Measurements from ENCODE around the gene OR7G2.
A peak's percentile ranks its signal among the peaks of the same experiment; 100 is the strongest.

OR7G2 gene

DNA sequence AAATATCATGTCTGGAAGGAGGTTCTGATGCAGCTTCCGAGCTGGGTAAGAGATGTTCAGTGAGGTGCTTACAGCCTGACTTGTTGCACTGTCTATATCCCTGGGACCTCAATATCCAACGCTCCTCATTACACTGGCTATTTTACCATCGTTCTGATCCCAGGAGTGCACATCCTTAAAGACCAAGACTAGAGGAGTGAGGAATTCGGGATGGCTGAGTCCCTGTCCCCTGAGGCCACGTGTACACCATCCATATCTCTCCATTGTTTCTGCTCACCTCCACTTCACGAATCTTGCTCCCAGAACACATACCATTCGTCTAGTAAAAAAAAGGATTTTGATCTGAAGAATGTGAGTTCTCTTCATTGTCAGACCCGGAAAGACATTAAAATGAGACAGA, at the start of gene OR7G2:
Gene OR7G2 (minus strand): TSS at position 101 of the 400 bp plus-strand sequence. CDS start 4,232 bp downstream, outside the sequence.
- no peak for DNase-seq (ENCODE audit: low read depth in 2 of 2)

DNA sequence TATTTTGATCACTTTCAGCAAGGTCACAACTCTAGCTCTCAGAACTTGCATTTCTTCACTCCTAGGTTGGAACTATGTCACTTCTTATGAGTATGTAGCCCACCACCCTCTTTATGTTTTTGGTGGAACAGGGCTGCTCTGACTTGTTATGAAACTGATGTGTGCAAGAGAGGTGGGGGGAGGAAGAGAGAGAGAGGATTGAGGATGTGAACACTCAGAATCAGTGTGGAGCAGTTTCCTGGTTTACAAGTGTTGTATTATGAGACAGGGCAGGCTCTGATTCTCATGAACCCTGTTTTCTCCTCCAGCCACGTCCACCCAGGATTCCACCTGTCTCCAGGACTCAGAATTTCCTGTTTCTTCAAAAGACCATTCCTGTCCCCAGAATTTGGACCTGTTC, 49.0 kb upstream of the OR7G2 start:
- no peak for DNase-seq (ENCODE audit: low read depth in 2 of 2)

DNA sequence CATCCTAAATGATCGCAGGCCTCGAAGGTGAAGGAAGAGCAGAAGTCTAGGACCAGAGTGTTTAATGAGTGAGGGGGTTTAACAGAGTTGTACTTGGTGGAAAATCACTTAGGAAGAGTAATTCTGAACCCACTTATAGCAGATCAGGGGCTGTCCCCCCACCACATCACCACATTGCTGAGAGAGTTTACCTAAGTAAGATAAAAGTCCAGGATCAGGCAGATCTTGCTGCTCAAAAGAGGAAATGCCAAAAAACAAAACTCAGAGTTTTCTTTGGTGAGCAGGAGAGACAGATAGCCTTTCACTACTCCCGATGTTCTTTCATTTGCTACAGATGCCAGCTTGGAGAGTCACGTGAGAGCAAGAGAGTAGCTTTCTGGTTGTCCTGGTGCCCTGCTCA, 48.3 kb upstream of the OR7G2 start:
- no peak for DNase-seq (ENCODE audit: low read depth in 2 of 2)

DNA sequence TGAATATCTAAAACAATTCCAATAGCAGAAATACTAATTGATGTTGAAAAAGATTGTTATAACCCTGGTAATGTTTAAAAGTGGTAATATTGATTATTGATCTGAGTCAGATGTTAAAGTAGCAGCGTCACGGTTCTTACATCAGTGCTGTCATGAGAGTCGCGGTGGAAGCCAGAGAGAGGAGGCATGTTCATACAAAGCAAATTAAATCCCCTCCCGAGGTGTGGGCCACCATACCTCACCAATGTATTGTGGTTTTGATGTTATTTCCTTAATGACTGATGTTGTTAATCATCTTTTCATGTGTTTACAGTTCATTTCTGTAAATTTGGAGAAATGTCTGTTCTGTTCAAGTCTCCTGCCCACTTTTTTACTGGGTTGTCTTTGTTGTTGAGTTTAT, 44.1 kb upstream of the OR7G2 start:
- no peak for DNase-seq (ENCODE audit: low read depth in 2 of 2)

DNA sequence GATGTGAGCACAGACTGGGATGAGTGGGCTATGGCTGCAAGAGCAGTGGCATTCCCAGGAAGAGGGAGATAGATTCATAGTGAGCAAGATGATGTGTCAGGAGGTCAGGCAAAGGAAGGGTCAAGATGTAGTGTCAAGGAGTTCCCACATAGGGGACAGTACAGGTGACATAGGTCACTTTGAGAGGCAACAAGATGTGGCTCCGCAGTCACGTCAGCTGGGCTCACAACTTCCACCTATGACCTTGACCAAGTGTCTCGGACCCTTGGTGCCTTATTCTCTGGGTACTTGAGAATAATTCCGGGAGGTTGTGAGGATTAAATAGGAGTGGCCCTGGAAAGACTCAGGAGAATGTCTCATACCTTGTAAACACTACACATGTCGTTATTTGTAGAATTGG, 43.4 kb upstream of the OR7G2 start:
- DNase-seq (ENCODE audit: low read depth in 2 of 2), result no peak

DNA sequence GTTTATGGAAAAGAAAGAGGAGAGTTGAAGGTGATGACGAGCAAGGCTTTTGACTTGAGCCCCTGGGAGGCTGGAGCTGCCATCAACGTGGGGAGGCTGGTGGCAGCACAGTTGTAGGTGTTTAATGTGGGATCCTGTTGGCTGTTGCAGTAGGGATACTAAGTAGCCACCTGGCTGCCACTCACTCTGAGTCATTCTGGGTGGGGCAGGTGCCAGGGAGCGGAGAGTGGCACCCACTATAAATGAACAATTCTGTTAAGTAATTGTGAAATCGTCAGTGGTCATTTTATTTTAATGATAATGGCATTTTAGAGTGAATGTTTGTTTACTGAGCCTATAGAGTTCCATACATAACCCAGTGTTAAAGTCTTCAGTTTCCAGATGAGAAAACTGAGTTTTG, 42.7 kb upstream of the OR7G2 start:
- no peak for DNase-seq (ENCODE audit: low read depth in 2 of 2)

DNA sequence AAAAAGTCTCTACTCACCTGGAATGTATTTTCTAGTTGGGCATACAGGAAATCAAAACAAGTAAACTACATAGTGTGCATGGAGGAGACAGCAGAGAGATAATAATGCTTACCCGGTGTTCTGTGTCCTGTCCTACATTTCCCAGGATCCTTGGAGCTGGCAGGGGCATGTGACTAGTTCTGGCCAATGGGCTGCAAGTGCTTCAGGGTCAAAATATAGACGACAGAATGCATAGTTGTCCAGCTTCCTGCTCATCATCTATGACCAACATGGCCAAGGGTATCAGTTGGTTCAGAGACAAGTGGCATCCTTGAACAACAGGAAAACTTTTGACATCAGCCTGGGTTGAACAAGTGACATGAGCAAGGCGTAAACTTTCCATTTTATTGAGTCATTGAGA, 41.4 kb upstream of the OR7G2 start:
- DNase-seq (ENCODE audit: low read depth in 2 of 2), result no peak

DNA sequence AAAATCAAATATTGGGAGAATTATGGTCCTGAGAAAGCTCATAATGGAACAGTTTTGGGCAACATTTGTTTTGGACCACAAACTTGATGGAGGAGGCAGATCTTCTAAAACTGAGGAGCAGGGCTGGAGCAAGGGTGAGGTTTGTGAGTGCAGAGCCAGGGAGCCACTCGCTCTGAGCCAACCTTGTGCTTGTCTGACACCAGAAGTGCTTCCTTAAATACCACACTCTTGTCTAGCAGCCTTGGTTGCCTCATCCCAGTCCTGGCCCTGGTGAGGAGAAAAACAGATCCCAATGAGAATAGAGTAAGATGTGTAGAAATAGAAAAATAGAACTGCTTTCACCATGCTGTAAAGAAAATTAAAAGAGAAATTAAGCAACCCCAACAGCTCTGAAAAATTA, 39.6 kb upstream of the OR7G2 start:
- DNase-seq (ENCODE audit: low read depth in 2 of 2), result no peak

DNA sequence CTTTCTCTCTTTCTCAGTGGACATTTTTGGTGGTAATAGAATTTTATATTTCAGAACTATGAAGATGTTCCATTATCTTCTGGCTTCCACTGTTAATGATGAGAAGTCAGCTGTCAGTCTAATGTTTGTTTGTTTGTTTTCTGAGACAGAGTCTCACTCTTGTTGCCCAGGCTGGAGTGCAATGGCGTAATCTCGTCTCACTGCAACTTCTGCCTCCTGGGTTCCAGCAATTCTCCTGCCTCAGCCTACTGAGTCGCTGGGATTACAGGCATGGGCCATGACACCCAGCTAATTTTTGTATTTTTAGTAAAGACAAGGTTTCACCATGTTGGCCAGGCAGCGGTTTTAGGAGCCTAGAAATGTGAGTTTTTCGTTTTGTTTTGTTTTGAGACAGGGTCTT, 37.6 kb upstream of the OR7G2 start:
- DNase-seq (ENCODE audit: low read depth in 2 of 2), result no peak

DNA sequence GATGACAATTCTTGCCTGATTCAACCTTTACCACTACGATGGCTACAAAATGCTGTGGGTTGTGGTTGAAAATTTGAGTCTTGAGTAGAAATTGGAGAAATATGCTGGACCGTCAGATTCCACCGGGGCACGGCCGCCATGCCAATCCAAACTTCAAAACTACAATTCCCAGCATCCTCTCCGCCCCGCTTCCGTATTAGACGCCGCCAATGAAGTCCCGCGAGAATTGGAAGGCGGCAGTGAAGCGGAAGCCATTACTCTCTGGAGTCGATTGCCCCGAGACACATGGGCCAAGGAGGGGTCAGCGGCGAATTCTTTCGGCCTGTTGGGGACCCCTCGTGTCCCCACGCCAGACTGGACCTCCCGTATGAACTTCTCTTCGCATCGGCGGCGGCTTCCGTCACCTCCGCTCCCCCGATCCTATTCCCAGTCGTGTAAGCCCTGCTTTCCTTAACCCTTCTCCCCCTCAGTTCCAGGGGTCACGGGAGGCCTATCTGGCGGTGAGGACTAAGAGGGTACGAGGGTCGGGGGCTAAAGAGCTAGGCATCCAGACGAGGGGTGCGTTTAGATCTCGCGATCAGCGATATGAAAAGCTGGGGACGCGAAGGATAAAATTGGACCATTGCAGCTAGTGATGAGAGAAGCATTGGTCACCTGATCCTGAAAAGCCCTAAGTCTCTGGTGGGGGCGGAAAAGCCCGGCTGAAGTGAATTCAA, 33.0 kb upstream of the OR7G2 start, which contains the start of gene ZNF317:
Gene ZNF317 (plus strand): TSS at position 239 of the 716 bp plus-strand sequence. CDS start 15,620 bp downstream, outside the sequence.
- peak; percentile 77 to 83 for DNase-seq (ENCODE audit: low read depth in 2 of 2)

DNA sequence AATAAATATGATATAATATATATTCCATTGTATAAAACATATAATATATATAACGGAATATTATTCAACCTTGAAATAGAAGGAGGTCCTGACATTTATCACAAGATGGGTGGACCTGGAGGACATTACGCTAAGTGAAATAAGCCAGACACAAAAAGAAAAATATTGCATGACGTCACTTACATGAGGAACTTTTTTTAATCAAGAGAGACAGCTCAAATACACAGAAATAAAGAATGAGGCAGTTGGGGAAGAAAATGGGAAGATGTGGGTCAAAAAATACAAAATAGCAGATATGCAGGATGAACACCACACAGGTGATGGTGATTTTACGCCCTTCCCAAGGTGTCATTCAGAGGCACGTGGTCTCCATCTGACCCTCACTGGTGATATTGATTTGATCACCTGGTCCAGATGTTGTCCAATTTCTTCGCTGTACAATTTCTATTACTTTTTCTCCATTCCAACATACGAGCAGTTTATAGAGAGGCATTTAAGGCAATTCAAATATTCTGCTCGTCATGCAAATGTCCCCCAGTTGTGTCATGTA, 32.4 kb upstream of the OR7G2 start:
- no peak for DNase-seq (ENCODE audit: low read depth in 2 of 2)

DNA sequence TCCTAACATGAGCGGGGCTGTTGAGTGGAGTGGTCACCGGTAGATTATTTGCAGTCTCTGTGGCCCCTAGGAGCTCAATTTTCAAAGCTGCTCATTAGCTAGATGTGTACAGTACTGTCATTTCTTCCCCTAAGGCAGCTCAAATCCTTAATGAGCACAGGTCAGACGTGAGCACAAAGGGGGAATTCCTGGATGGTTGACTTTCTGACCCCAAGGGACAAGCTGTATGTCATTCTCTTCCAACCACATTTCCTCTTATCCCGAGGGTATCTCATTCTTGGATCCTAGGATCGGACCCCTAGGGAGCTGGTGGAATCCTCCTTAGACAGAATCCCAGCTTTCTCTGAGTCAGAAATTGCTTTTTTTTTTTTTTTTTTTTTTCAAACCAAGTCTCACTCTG, 25.1 kb upstream of the OR7G2 start:
- no peak for DNase-seq (ENCODE audit: low read depth in 2 of 2)

DNA sequence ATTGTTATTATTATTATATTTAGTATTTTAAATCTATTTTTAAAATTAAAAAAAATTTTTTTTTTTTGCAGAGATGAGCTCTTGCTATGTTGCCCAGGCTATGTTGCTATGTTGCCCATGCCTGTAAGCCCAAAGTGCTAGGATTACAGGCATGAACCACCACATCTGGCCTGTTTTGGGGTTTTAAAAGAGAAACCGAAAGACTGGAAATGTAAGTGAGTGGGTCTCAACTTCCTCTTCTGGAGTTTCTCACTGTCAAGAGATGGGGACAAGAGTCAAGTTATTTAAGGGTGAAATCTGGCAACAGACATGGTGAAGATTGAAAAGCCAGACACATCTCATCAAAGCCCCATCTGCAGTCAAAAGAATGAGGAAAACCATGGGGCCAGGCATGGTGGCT, 23.7 kb upstream of the OR7G2 start:
- DNase-seq (ENCODE audit: low read depth in 2 of 2), result no peak

DNA sequence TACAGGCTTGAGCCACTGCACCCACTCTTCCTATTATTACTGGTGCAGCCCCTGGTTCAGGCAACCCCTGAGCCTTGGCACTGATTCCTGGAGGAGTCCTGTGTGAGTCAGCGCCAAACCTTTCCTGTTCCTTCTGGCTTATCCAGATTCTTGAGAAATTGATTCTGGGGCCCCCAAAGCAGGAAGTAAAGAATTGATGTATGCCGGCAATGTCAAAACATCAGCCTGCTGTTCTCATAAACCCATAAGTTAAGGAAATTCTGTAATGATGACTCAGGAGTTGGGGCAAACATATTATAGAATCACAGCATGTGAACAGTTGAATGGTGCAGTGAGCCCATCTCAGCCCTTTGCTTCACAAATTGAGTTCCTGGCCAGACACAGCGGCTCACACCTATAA, 20.9 kb upstream of the OR7G2 start:
- no peak for DNase-seq (ENCODE audit: low read depth in 2 of 2)

DNA sequence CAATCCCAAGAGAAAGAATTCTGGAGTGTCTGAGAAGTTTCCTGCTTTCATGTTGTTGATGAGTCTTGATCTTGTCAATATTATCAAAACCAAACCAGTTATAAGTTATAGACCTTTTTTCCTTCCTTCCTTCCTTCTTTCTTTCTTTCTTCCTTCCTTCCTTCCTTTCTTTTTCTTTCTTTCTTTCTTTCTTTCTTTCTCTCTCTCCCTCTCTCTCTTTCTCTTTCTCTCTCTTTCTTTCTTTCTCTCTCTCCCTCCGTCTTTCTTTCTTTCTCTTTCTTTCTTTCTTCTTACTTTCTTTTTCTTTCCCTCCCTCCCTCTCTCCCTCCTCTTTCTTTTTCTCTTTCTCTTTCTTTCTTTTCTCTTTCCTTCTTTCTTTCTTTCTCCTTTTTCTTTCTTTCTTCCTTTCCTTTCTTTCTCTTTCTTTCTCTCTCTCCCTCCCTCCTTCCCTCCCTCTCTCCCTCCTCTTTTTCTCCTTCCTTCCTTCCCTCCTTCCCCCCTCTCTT, 19.7 kb upstream of the OR7G2 start, which contains the start of gene OR7G3:
Gene OR7G3 (minus strand): TSS at position 51 of the 506 bp plus-strand sequence. CDS start 0 bp downstream, at position 51.
- no peak for DNase-seq (ENCODE audit: low read depth in 2 of 2)

DNA sequence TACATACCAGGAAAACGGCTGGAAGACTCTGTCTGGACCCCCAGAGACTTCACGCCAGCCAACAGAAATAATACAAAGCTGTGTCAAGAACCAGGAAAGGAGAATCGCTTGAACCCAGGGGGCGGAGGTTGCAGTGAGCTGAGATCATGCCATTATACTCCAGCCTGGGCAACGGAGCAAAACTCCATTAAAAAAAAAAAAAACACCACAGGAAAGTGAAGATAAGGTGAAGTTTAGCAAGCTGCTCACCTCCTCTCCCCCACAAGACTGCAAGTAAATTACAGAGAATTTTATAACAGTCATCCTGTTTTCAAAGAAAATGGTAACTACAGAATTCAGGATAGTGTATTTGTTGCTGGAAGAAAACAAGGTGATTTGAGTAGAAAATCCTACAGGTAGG, 9.3 kb upstream of the OR7G2 start:
- DNase-seq (ENCODE audit: low read depth in 2 of 2), result no peak

DNA sequence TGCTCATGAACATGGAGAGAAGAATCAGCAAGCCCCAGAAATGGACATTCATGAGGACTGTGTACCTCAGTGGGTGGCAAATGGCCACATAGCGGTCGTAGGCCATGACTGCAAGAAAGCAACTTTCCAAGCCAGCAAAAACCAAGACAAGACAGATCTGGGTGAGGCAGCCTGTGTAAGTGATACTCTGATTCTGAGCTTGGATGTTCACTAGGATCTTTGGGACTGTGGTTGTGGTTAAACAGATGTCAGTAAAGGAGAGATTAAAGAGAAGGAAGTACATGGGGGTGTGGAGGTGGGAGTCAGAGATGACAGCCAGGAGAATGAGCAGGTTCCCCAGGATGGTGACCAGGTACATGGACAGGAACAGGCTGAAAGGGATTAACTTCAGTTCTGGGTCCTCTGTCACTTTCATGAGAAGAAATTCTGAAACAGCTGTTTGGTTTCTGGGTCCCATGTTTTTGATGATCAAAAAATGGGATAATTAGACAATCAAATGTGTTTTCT, 8.1 kb upstream of the OR7G2 start, which contains the start of gene OR7G1:
Gene OR7G1 (minus strand): TSS at position 457 of the 507 bp plus-strand sequence. CDS start 0 bp downstream, at position 457.
- no peak for DNase-seq (ENCODE audit: low read depth in 2 of 2)

DNA sequence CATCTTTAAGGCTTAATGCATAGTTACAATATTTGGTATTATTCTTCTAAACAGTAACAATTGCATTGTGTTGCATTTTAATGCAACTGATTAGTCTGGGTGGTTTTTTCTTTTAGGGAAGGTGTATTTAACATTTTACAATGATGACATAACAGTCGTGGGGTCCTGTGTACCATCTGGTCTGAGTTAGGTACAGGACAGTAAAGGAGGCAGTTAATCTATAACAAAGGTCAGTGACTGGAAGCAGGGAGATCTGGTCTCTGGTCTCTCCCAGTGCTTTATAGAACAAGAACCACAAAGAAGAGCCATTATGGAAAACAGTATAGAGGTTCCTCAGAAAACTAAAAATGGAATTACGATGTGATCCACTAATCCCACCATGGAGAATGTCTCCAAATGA, 2.7 kb upstream of the OR7G2 start:
- no peak for DNase-seq (ENCODE audit: low read depth in 2 of 2)

DNA sequence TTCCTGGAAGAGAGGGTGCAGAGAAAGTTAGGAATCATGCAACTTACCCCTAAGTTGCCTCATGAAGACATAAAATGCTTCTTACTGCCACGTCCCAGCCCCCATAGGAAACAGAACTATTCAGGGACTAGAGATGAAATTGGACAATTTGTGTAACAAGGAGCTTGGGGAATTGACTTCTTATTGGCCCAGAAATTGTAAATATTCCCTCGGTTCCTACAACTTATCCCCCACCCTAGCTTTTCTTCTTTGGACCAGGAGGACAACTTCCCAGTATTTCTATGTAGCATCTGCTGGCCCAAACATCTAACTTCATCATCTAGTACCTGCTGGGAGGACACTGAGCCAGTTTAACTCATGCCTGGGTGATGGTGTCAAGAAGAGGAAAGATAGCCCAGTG, 20.5 kb downstream of the OR7G2 start, which contains the start of gene OR1M1:
Gene OR1M1 (plus strand): TSS at position 301 of the 400 bp plus-strand sequence. CDS start 6,184 bp downstream, outside the sequence.
- DNase-seq (ENCODE audit: low read depth in 2 of 2), result no peak

DNA sequence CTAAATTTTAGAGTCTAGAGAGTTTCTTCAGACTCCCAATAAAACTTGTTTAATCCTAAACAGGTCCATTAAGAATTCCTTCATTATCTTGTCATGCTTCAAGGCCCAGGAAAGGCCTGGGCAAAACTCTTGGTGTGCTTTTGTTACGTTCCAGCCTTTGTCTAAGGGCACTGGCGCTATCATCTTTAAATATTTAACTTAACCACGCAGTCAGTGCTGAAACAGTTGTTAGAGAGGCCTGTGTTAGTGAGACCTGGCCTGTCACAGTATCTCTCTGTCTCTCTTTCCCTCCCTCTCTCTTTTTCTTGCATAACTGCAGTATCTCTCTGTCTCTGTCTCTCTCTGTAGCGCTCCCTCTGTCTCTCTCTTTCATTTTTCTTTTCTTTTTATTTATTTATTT, 28.6 kb downstream of the OR7G2 start:
- DNase-seq (ENCODE audit: low read depth in 2 of 2), result no peak

DNA sequence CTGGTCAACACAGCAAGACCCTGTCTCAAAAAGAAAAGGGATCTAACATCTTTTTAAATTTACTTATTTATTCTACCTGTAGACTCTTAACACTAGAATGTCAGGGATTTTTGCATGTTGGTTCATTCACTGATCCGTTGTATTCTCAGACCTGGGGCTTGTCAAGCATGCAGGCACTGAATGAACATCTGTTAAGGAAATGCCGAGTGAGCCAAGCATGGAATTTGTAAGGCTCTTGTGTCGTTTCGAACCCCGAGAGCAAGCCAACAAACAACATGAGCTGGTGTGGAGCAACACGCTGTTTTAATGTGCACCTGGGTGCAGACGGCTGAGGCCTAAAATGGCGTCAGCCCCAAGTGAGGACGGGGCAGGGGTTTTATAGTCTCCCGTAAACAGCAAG, 30.4 kb downstream of the OR7G2 start:
- no peak for DNase-seq (ENCODE audit: low read depth in 2 of 2)

DNA sequence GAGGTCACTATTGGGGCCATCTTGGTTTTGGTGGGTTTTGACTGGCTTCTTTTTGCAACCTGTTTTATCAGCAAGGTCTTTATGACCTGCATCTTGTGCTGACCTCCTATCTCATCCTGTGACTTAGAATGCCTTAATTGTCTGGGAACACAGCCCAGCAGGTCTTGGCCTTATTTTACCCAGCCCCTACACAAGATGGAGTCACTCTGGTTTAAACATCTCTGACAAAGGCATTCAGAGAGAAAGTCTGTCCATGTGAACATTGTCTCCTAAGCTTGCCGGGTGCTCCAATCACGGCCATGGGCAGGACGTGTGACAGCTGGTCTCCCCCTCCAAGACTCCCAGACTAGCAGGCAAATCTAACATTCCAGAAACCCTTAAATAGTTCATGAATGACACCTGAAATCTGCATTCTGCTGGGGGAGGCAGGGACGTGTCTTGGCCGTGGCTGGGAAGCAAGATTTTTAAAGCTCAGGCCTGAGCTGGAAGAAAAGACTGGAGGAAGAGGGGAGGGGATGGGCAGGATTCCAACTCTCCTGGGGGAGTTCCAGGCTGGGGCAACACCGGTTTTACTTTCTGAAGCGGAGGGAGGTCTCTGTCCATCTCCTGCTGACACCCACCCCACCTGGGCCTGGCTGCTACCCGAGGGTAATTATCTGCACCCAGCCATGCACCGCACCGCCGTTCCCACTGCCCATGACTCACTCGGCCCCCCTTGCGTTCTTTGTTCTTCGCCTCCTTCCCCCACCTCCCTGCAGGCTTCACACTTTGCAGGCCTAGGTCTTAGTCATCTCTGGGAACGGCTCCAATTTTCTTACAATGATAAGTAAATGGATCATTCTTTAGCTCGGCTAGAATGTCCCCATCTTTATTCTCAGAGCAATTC, 32.0 kb downstream of the OR7G2 start:
- no peak for DNase-seq (ENCODE audit: low read depth in 2 of 2)
